MV-4-11 (cell line): ENCODE results near the gene MARCHF10.

Source experiments
- DNase-seq: peaks from one replicate; lab custom pipeline; 2025; lab: John Stamatoyannopoulos, UW

MARCHF10 gene

GRCh38 chr17:62822080-62822904 lies 14.2 kb upstream of the MARCHF10 start:
- DNase-seq, result no peak

- DNase-seq, result no peak
Observed at GRCh38 chr17:62821189-62822079, 13.3 kb upstream of the MARCHF10 start.

GRCh38 chr17:62819511-62820221 lies 11.6 kb upstream of the MARCHF10 start:
- DNase-seq, result peak; percentile 33

- no peak for DNase-seq
Observed at GRCh38 chr17:62818526-62818925, 10.4 kb upstream of the MARCHF10 start.

- DNase-seq, result no peak
Observed at GRCh38 chr17:62816282-62816839, 8.2 kb upstream of the MARCHF10 start.

- no peak for DNase-seq
Observed at GRCh38 chr17:62809656-62810055, 1.5 kb upstream of the MARCHF10 start.

GRCh38 chr17:62808576-62808970 lies 459 bp upstream of the MARCHF10 start:
- DNase-seq, result no peak

GRCh38 chr17:62805234-62805633 lies 2.9 kb downstream of the MARCHF10 start:
- DNase-seq, result no peak

- no peak for DNase-seq
Observed at GRCh38 chr17:62804822-62805221, 3.3 kb downstream of the MARCHF10 start.

- DNase-seq, result no peak
Observed at GRCh38 chr17:62804025-62804424, 4.1 kb downstream of the MARCHF10 start.

GRCh38 chr17:62802561-62803205 lies 5.4 kb downstream of the MARCHF10 start:
- no peak for DNase-seq

- DNase-seq, result no peak
Observed at GRCh38 chr17:62801553-62802114, 6.5 kb downstream of the MARCHF10 start.

GRCh38 chr17:62800585-62800984 lies 7.5 kb downstream of the MARCHF10 start:
- no peak for DNase-seq

- DNase-seq, result no peak
Observed at GRCh38 chr17:62797959-62798358, 10.2 kb downstream of the MARCHF10 start.

GRCh38 chr17:62796291-62796690 lies 11.8 kb downstream of the MARCHF10 start:
- DNase-seq, result no peak

- no peak for DNase-seq
Observed at GRCh38 chr17:62794666-62794971, 13.5 kb downstream of the MARCHF10 start.

- no peak for DNase-seq
Observed at GRCh38 chr17:62793919-62794665, 14.0 kb downstream of the MARCHF10 start.

- no peak for DNase-seq
Observed at GRCh38 chr17:62792447-62792800, 15.7 kb downstream of the MARCHF10 start.

GRCh38 chr17:62791767-62792446 lies 16.2 kb downstream of the MARCHF10 start:
- DNase-seq, result peak; percentile 29

GRCh38 chr17:62791235-62791734 lies 16.8 kb downstream of the MARCHF10 start:
- DNase-seq, result peak; percentile 31
